ENCODE results near the gene C1QTNF5.

DNA sequence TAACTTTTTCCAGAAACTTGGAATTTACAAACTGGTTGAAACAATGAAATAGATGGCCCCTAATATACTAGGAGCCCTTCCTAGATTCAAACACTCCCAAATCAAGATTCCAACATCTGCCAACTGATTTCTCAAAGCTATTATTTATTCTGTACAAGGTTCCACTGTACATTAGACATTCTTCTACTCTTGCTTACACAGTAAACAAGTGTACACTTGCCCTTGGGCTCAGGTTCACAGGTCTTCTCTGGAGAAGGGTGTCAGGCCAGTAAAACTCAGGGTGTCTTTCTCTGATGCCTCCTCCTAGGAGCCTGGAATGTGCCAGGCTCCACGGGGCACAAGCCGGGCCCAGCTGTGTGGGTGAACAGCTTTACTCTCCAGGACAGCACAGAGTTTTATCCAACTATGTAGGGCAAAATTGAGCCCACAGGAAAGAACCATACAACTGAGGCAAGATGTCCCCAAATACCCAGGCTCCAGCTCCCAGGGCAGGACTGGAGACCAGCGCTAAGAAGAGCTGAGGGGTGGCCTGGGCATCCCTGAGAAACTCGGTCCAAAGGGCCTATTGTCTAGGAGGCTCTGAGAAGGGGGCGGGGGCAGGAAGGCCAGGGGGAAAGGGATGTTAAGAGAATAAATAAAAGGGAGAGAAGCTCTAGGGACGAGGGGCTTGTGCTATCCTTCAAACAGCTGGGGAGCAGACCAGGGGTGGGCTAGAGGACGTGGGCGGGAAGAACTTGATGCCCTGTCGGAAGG lies 14.6 kb upstream of the C1QTNF5 start:
- no peak for TF ChIP-seq ZBTB7A (IDR thresholded peaks at IDR 0.05; ENCODE audit: low read depth)
- no peak for TF ChIP-seq CREB1 (IDR thresholded peaks at IDR 0.05; ENCODE audit: low read depth)
- no peak for TF ChIP-seq TAF1 (IDR thresholded peaks at IDR 0.05; ENCODE audit: low read depth)
- no peak for TF ChIP-seq MAX (IDR thresholded peaks at IDR 0.05)
- no peak for TF ChIP-seq REST (IDR thresholded peaks at IDR 0.05; ENCODE audit: low read depth)
- no peak for TF ChIP-seq RAD21 (IDR thresholded peaks at IDR 0.05; ENCODE audit: low read depth)
- no peak for TF ChIP-seq NFIC (IDR thresholded peaks at IDR 0.05)
- no peak for TF ChIP-seq CEBPB (IDR thresholded peaks at IDR 0.05)

All from Ishikawa (cell line).